BLaER1 treated with 17β-estradiol and CSF1 and Interleukin-3, amounts not matched to agents 10 nM and 100 nM (cell line): ENCODE measurements around the gene TSPOAP1.

Experiments
- H3K27ac ChIP-seq, 11 experiments: shearing (Covaris generic); formaldehyde crosslinking; 2 replicates each; pipeline ENCODE4 v1.8.1; 2022
- H3K27me3 ChIP-seq, 11 experiments: shearing (Covaris generic); formaldehyde crosslinking; 2 replicates each; pipeline ENCODE4 v1.8.1; 2022
- H3K36me3 ChIP-seq, 11 experiments: shearing (Covaris generic); formaldehyde crosslinking; 2 replicates each; pipeline ENCODE4 v1.8.1; 2022
- H3K4me1 ChIP-seq, 10 experiments: shearing (Covaris generic); formaldehyde crosslinking; 2 replicates each; pipeline ENCODE4 v1.8.1; 2022
- H3K4me2 ChIP-seq, 11 experiments: shearing (Covaris generic); formaldehyde crosslinking; 2 replicates each; pipeline ENCODE4 v1.8.1; 2022
- H3K4me3 ChIP-seq, 10 experiments: shearing (Covaris generic); formaldehyde crosslinking; 2 replicates each; pipeline ENCODE4 v1.8.1; 2022
- H3K9ac ChIP-seq, 11 experiments: shearing (Covaris generic); formaldehyde crosslinking; 2 replicates each; pipeline ENCODE4 v1.8.1; 2022
- H3K9me3 ChIP-seq, 11 experiments: shearing (Covaris generic); formaldehyde crosslinking; replicated peaks in 1 of 11; 2 replicates each; pipeline ENCODE4 v1.8.1; 2022
- H4K20me1 ChIP-seq, 11 experiments: shearing (Covaris generic); formaldehyde crosslinking; 2 replicates each; pipeline ENCODE4 v1.8.1; 2022
- Cebpa-rat ChIP-seq, 11 experiments: shearing (Covaris generic); IDR thresholded peaks; 2 replicates each; pipeline ENCODE4 v1.8.1; 2022

The TSPOAP1 gene

GRCh38 chr17:58330538-58330996, 2.0 kb upstream of the TSPOAP1 start:
- Histone ChIP-seq H3K4me1 (peaks cover 60 to 73% (median 68%) of the 10 kb centered on the region in 10 experiments), H3K36me3 (peaks cover 12 to 25% (median 21%) of the 10 kb centered on the region in 11 experiments), H3K4me3 (peak overlapping the region; percentile 86 to 100 (median 99)), H3K9me3 (peaks cover 0 to 11% (median 7%) of the 10 kb centered on the region in 11 experiments; a peak in 10 of 22 replicates), H3K27me3 (peaks cover 0 to 5% (median 0%) of the 10 kb centered on the region in 11 experiments; a peak in 6 of 22 replicates), H3K4me2 (peak overlapping the region; percentile 95 to 100 (median 98)), H3K9ac (peak overlapping the region; percentile 93 to 100 (median 98)), H3K27ac (peak overlapping the region; percentile 94 to 100 (median 99)), H4K20me1 (peaks cover 48 to 68% (median 56%) of the 10 kb centered on the region in 11 experiments)
- TF ChIP-seq Cebpa-rat (IDR thresholded peaks at IDR 0.05): no peak

- H3K27ac ChIP-seq: peak overlapping the region; percentile 94 to 100 (median 99); a peak in 21 of 22 replicates
- H3K9me3 ChIP-seq: peaks cover 0 to 11% (median 7%) of the 10 kb centered on the region in 11 experiments; a peak in 10 of 22 replicates
- H3K4me2 ChIP-seq: peak overlapping the region; percentile 95 to 100 (median 98)
- peaks cover 48 to 74% (median 62%) of the 10 kb centered on the region in 11 experiments for H4K20me1 ChIP-seq
- peaks cover 0 to 11% (median 0%) of the 10 kb centered on the region in 11 experiments; a peak in 9 of 22 replicates for H3K27me3 ChIP-seq
- H3K36me3 ChIP-seq: peaks cover 12 to 25% (median 21%) of the 10 kb centered on the region in 11 experiments
- peak overlapping the region; percentile 93 to 100 (median 98) for H3K9ac ChIP-seq
- peaks cover 60 to 73% (median 68%) of the 10 kb centered on the region in 10 experiments for H3K4me1 ChIP-seq
- H3K4me3 ChIP-seq: peak overlapping the region; percentile 86 to 100 (median 99)
- TF ChIP-seq Cebpa-rat (IDR thresholded peaks at IDR 0.05): peak in 1 of 11 experiments; percentile 44; a peak in 1 of 22 replicates
These were observed 1.4 kb upstream of the TSPOAP1 start for GRCh38 chr17:58329810-58330537.

- H3K27ac ChIP-seq: peak overlapping the region; percentile 40 to 100 (median 99); a peak in 21 of 22 replicates
- peak overlapping the region; percentile 60 to 100 (median 97) for H3K9ac ChIP-seq
- H3K36me3 ChIP-seq: peaks cover 12 to 25% (median 21%) of the 10 kb centered on the region in 11 experiments
- peaks cover 48 to 81% (median 62%) of the 10 kb centered on the region in 11 experiments for H4K20me1 ChIP-seq
- peaks cover 60 to 73% (median 68%) of the 10 kb centered on the region in 10 experiments for H3K4me1 ChIP-seq
- peaks cover 0 to 11% (median 7%) of the 10 kb centered on the region in 11 experiments; a peak in 10 of 22 replicates for H3K9me3 ChIP-seq
- peak overlapping the region; percentile 95 to 100 (median 98) for H3K4me2 ChIP-seq
- peak overlapping the region; percentile 86 to 100 (median 99) for H3K4me3 ChIP-seq
- H3K27me3 ChIP-seq: peaks cover 0 to 19% (median 7%) of the 10 kb centered on the region in 11 experiments; a peak in 10 of 22 replicates
- TF ChIP-seq Cebpa-rat (IDR thresholded peaks at IDR 0.05): no peak
These were observed 627 bp upstream of the TSPOAP1 start for GRCh38 chr17:58329035-58329809.

GRCh38 chr17:58327363-58328194, 1.0 kb downstream of the TSPOAP1 start:
- Histone ChIP-seq H3K4me2 (peak overlapping the region; percentile 95 to 100 (median 98)), H3K4me1 (peaks cover 51 to 73% (median 68%) of the 10 kb centered on the region in 10 experiments), H3K27me3 (peaks cover 0 to 23% (median 11%) of the 10 kb centered on the region in 11 experiments; a peak in 10 of 22 replicates), H4K20me1 (peaks cover 48 to 95% (median 62%) of the 10 kb centered on the region in 11 experiments), H3K9me3 (peaks cover 0 to 11% (median 7%) of the 10 kb centered on the region in 11 experiments; a peak in 10 of 22 replicates), H3K4me3 (peak overlapping the region in 8 of 10 experiments; percentile 26 to 99 (median 98); a peak in 16 of 20 replicates), H3K9ac (peak overlapping the region in 10 of 11 experiments; percentile 23 to 100 (median 98); a peak in 20 of 22 replicates), H3K27ac (peak overlapping the region in 9 of 11 experiments; percentile 94 to 100 (median 99); a peak in 18 of 22 replicates), H3K36me3 (peaks cover 12 to 37% (median 26%) of the 10 kb centered on the region in 11 experiments)
- no peak for TF ChIP-seq Cebpa-rat (IDR thresholded peaks at IDR 0.05)

- Histone ChIP-seq H3K9me3 (peaks cover 0 to 11% (median 7%) of the 10 kb centered on the region in 11 experiments; a peak in 10 of 22 replicates), H3K4me2 (peak overlapping the region; percentile 94 to 100 (median 98)), H3K27ac (peak overlapping the region in 8 of 11 experiments; percentile 94 to 100 (median 99); a peak in 15 of 22 replicates), H3K9ac (peak overlapping the region in 9 of 11 experiments; percentile 23 to 100 (median 98); a peak in 16 of 22 replicates), H3K4me3 (peak overlapping the region in 7 of 10 experiments; percentile 86 to 99 (median 99); a peak in 13 of 20 replicates), H3K27me3 (peaks cover 0 to 23% (median 11%) of the 10 kb centered on the region in 11 experiments; a peak in 10 of 22 replicates), H3K36me3 (peaks cover 12 to 41% (median 32%) of the 10 kb centered on the region in 11 experiments), H3K4me1 (peaks cover 51 to 79% (median 74%) of the 10 kb centered on the region in 10 experiments), H4K20me1 (peaks cover 43 to 90% (median 57%) of the 10 kb centered on the region in 11 experiments)
- no peak for TF ChIP-seq Cebpa-rat (IDR thresholded peaks at IDR 0.05)
These were observed 1.8 kb downstream of the TSPOAP1 start for GRCh38 chr17:58326609-58327362.

GRCh38 chr17:58325976-58326468, 2.6 kb downstream of the TSPOAP1 start:
- TF ChIP-seq Cebpa-rat (IDR thresholded peaks at IDR 0.05): no peak
- peaks cover 51 to 87% (median 78%) of the 10 kb centered on the region in 10 experiments for H3K4me1 ChIP-seq
- H4K20me1 ChIP-seq: peaks cover 36 to 83% (median 49%) of the 10 kb centered on the region in 11 experiments
- H3K4me3 ChIP-seq: peak overlapping the region in 7 of 10 experiments; percentile 86 to 99 (median 99); a peak in 11 of 20 replicates
- peak overlapping the region; percentile 94 to 100 (median 98) for H3K4me2 ChIP-seq
- peaks cover 10 to 41% (median 30%) of the 10 kb centered on the region in 11 experiments for H3K36me3 ChIP-seq
- peak overlapping the region in 8 of 11 experiments; percentile 93 to 100 (median 98); a peak in 16 of 22 replicates for H3K9ac ChIP-seq
- peaks cover 0 to 10% (median 5%) of the 10 kb centered on the region in 11 experiments; a peak in 10 of 22 replicates for H3K9me3 ChIP-seq
- peaks cover 0 to 23% (median 11%) of the 10 kb centered on the region in 11 experiments; a peak in 10 of 22 replicates for H3K27me3 ChIP-seq
- H3K27ac ChIP-seq: peak overlapping the region in 8 of 11 experiments; percentile 31 to 100 (median 96); a peak in 15 of 22 replicates
